HFFc6 (cell line): ENCODE data around the gene PCLO. TPM values are rescaled to one million over a fixed set of nuclear protein-coding genes. Genes with fewer than 3 reads are reported as not detected.
A peak's percentile ranks its signal among the peaks of the same experiment; 100 is the strongest.

Source experiments
- DNase-seq: peaks from one replicate; pipeline ENCODE4 v3.0.0-alpha.2; 2018
- H3K27ac Mint-ChIP-seq: 2 replicates; pipeline ENCODE4 v1.8.0; 2020; ENCODE audit warnings: mild to moderate bottlenecking, mixed read lengths
- H3K27me3 Mint-ChIP-seq: 2 replicates; pipeline ENCODE4 v1.8.0; 2021; ENCODE audit warnings: mild to moderate bottlenecking, moderate library complexity, mixed read lengths; ENCODE audit not compliant: insufficient read depth
- H3K36me3 Mint-ChIP-seq: 2 replicates; pipeline ENCODE4 v1.8.0; 2021; ENCODE audit warnings: low read depth, mixed read lengths
- H3K4me1 Mint-ChIP-seq: 2 replicates; pipeline ENCODE4 v1.8.0; 2020; ENCODE audit warnings: low read depth, mixed read lengths
- H3K4me3 Mint-ChIP-seq: 2 replicates; pipeline ENCODE4 v1.8.0; 2020; ENCODE audit warnings: mild to moderate bottlenecking, moderate library complexity, mixed read lengths
- H3K9me3 Mint-ChIP-seq: 2 replicates; pipeline ENCODE4 v1.8.0; 2020; ENCODE audit warnings: mild to moderate bottlenecking, mixed read lengths
- total RNA-seq, 6 experiments: library from RNA; stranded (reverse); fragmentation: NEBNext Ultra II Directional; extraction: Animal tissue kit (Norgen Biotek cat#: 25700); gene quantifications; 2 replicates in 1 of 6; 3 replicates in 5 of 6; pipeline ENCODE4 v1.2.3, GENCODE V29; 2021
- TF ChIP-seq, protein P1 (sequence below): fragments of 200-600 bp; sonication (generic); IDR thresholded peaks from 2 replicates; pipeline ENCODE4 v1.5.0; 2021; ENCODE audit warnings: antibody characterized with exemption, mild to moderate bottlenecking

The PCLO gene
- total RNA-seq, 6 experiments from 2014 or later = 0.64 to 2.3 (median 1.7) TPM

DNA sequence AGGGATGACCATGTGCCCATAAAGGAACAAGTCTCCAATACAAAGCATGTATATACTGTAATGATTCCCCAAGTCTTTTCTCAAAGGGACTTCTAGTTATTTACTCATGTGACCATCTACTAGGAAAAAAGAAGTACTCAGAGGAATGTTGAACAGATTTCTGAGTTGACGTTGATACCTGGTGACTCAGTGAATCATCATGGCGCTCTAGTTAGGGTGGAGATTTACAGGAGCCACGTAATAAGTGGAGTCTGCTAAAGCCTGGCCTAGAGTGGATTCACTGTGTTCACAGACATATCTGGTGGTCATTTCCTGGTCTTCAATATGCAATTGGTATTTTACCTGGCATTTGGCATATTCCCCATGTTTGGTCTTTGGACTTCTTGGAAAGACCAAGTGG lies 416.9 kb downstream of the PCLO start:
- Mint-ChIP-seq H3K27me3 (peaks cover 5% of the 10 kb centered on the region; the same call in 1 of the 2 replicates), H3K4me3 (no peak overlapping the region), H3K36me3 (no peaks in the 10 kb centered on the region)

DNA sequence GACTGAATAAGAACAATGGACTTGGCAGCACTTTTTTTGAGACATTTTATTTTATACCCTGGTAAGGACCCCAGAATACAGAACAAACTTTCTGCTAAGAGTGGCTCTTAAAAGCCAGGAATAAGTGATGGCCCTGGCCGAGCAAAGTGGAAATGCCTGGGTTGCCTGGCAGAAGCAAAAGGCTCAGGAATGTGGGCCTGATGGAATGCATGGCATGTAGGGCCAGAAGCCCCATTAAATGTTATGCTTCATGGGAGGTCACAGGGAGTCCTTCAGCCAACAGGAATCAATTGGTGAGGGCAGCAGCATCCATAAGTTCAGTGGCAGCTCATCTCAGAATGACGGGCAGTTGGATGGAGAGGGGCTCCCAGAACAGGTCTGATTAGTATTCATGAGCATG lies 417.6 kb downstream of the PCLO start:
- TF ChIP-seq, protein P1, sequence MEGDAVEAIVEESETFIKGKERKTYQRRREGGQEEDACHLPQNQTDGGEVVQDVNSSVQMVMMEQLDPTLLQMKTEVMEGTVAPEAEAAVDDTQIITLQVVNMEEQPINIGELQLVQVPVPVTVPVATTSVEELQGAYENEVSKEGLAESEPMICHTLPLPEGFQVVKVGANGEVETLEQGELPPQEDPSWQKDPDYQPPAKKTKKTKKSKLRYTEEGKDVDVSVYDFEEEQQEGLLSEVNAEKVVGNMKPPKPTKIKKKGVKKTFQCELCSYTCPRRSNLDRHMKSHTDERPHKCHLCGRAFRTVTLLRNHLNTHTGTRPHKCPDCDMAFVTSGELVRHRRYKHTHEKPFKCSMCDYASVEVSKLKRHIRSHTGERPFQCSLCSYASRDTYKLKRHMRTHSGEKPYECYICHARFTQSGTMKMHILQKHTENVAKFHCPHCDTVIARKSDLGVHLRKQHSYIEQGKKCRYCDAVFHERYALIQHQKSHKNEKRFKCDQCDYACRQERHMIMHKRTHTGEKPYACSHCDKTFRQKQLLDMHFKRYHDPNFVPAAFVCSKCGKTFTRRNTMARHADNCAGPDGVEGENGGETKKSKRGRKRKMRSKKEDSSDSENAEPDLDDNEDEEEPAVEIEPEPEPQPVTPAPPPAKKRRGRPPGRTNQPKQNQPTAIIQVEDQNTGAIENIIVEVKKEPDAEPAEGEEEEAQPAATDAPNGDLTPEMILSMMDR = no peak
- DNase-seq = peak; percentile 20
- Mint-ChIP-seq H3K4me1 (peaks cover 16% of the 10 kb centered on the region), H3K9me3 (no peaks in the 10 kb centered on the region), H3K4me3 (no peak overlapping the region; the same call in 1 of the 2 replicates), H3K36me3 (no peaks in the 10 kb centered on the region), H3K27ac (no peak overlapping the region), H3K27me3 (peaks cover 5% of the 10 kb centered on the region; the same call in 1 of the 2 replicates)

More for the DNA sequence above, 416.9 kb downstream of the PCLO start:
- DNase-seq = no peak
- no peaks in the 10 kb centered on the region for H3K9me3 Mint-ChIP-seq
- TF ChIP-seq, protein P1 = no peak
- H3K27ac Mint-ChIP-seq = no peak overlapping the region
- peaks cover 16% of the 10 kb centered on the region for H3K4me1 Mint-ChIP-seq

- H3K27ac Mint-ChIP-seq = no peak overlapping the region
- H3K4me3 Mint-ChIP-seq = no peak overlapping the region
- no peak for DNase-seq
- H3K9me3 Mint-ChIP-seq = no peaks in the 10 kb centered on the region
- peaks cover 3% of the 10 kb centered on the region; the same call in 1 of the 2 replicates for H3K27me3 Mint-ChIP-seq
- H3K4me1 Mint-ChIP-seq = peaks cover 16% of the 10 kb centered on the region
- no peaks in the 10 kb centered on the region for H3K36me3 Mint-ChIP-seq
- TF ChIP-seq, protein P1 = no peak
Observed at GRCh38 chr7:82742163-82742562, 420.5 kb downstream of the PCLO start.

- H3K36me3 Mint-ChIP-seq = no peaks in the 10 kb centered on the region
- peaks cover 16% of the 10 kb centered on the region for H3K4me1 Mint-ChIP-seq
- peaks cover 3% of the 10 kb centered on the region; the same call in 1 of the 2 replicates for H3K27me3 Mint-ChIP-seq
- H3K27ac Mint-ChIP-seq = no peak overlapping the region
- TF ChIP-seq, protein P1 = no peak
- H3K9me3 Mint-ChIP-seq = no peaks in the 10 kb centered on the region
- no peak overlapping the region for H3K4me3 Mint-ChIP-seq
- DNase-seq = no peak
Observed at GRCh38 chr7:82741493-82741892, 421.2 kb downstream of the PCLO start.

DNA sequence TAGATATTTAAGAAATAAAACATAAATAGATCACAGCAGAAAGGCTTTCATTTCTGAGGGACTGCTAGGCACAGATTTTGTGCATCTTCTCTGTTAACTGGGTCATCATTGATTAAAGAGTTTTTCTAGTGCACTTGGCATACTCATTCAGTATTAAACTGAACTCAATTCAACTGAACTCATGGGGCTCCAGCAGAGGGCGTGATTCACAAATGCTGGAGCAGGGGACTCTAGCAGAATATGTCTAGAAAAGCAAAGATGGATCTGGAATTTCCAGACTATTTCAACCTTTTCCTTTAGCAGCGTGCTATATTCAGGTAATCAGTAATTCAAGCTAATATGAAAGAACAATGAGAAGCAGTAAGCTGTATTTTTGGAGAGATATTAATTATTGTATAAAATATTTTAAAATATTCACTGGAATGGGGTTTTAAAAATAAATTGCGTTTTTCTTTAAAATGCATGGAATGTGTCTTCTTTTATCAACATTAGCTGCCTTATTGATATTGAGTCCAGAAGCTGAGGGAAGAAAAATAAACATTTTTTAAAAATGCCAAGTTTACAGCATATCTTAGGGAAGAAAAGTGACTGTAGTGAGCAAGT lies 422.3 kb downstream of the PCLO start:
- no peak overlapping the region for H3K27ac Mint-ChIP-seq
- peaks cover 13% of the 10 kb centered on the region for H3K4me1 Mint-ChIP-seq
- no peaks in the 10 kb centered on the region for H3K36me3 Mint-ChIP-seq
- TF ChIP-seq, protein P1 = peak; percentile 90
- peak; percentile 61 for DNase-seq
- H3K4me3 Mint-ChIP-seq = no peak overlapping the region
- peaks cover 3% of the 10 kb centered on the region; the same call in 1 of the 2 replicates for H3K27me3 Mint-ChIP-seq
- no peaks in the 10 kb centered on the region for H3K9me3 Mint-ChIP-seq
